GM23248 (cell line): ENCODE measurements around the gene PHOSPHO1.

ENCODE experiments used
- EZH2 ChIP-seq: fragments of 200-600 bp; sonication (generic); IDR thresholded peaks from 2 replicates; pipeline ENCODE4 v1.6.1; 2018; ENCODE audit warnings: antibody characterized with exemption, mild to moderate bottlenecking; ENCODE audit not compliant: insufficient read depth, poor library complexity, severe bottlenecking
- EZH2phosphoT487 ChIP-seq: fragments of 200-600 bp; sonication (generic); IDR thresholded peaks from 2 replicates; pipeline ENCODE4 v1.6.1; 2018; ENCODE audit warnings: antibody characterized with exemption, moderate library complexity, mild to moderate bottlenecking, low read depth; ENCODE audit not compliant: insufficient read depth

DNA sequence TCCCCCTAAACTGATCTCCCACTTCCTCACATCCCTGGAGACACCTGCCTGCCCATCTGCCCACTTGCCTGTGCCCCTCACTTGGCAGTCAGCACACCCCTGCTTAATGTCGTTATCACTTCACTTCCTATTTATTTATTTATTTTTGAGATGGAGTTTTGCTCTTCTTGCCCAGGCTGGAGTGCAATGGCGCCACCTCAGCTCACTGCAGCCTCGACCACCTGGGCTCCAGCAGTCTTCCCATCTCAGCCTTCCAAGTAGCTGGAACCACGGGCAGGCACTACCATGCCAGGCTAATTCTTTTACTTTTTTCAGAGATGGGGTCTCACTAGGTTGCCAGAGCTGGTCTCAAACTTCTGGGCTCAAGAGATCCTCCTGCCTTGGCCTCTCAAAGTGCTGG is 23.5 kb upstream of the PHOSPHO1 start:
- TF ChIP-seq EZH2: no peak
- no peak for TF ChIP-seq EZH2phosphoT487
